Peyer's patch (tissue), 4 donors: ENCODE measurements around the gene OSBPL6.
A peak's percentile ranks its signal among the peaks of the same experiment; 100 is the strongest.

ENCODE experiments used
- CTCF ChIP-seq, 6 experiments: fragments of 450-650 bp in 4 of 6; fragments of 200-600 bp in 2 of 6; sonication (generic) in 1 of 6; IDR thresholded peaks; one replicate each; pipeline ENCODE4 v1.5.1; 2017 to 2019; ENCODE audit warnings: antibody characterized with exemption in 6 of 6, mild to moderate bottlenecking in 3 of 6, moderate library complexity in 1 of 6
- POLR2A ChIP-seq, 2 donors: fragments of 450-650 bp; IDR thresholded peaks; one replicate each; pipeline ENCODE4 v1.5.1; 2017; ENCODE audit warnings: antibody characterized with exemption in 2 of 2, mild to moderate bottlenecking in 2 of 2, moderate library complexity in 2 of 2

GRCh38 chr2:178208817-178209216, 14.5 kb downstream of the OSBPL6 start:
- TF ChIP-seq CTCF (IDR thresholded peaks at IDR 0.05) = peak in 3 of 6 experiments; percentile 29 to 47 (median 40)
- no peak for TF ChIP-seq POLR2A (IDR thresholded peaks at IDR 0.05)
